H1 (cell line): ENCODE data around the gene LCT. TPM values are rescaled to one million over a fixed set of nuclear protein-coding genes. Genes with fewer than 3 reads are reported as not detected.

ENCODE experiments used
- CTCF ChIA-PET: fragments of 300-600 bp; sonication (Branson Sonifier 250); formaldehyde crosslinking; loops from one replicate; lab custom pipeline; 2021; ENCODE audit not compliant: partially characterized antibody; lab: Charles Lee
- POLR2A ChIA-PET: fragments of 300-600 bp; sonication (Branson Sonifier 250); formaldehyde crosslinking; loops from one replicate; lab custom pipeline; 2021; ENCODE audit warnings: inconsistent platforms; ENCODE audit not compliant: partially characterized antibody; lab: Charles Lee
- DNase-seq, 2 experiments: peaks; one replicate each; pipeline versions ENCODE4 v3.0.0 to v3.0.0-alpha.2; 2010 to 2022; ENCODE audit warnings: low spot score in 2 of 2, low read depth in 1 of 2, mixed read lengths in 1 of 2
- FAIRE-seq: peaks from 2 replicates; lab custom pipeline; 2011; peaks lifted over from hg19 to GRCh38; lab: Jason Lieb, UNC
- H2AFZ ChIP-seq: 2 replicates; pipeline ENCODE4 v1.8.1; 2012; ENCODE audit warnings: low read length, inconsistent platforms
- H2AK5ac ChIP-seq: 2 replicates; pipeline ENCODE4 v1.6.1; 2013; ENCODE audit warnings: low read depth, low read length
- H2BK120ac ChIP-seq: replicated peaks from 2 replicates; pipeline ENCODE3; 2013; ENCODE audit warnings: low read depth, low read length, inconsistent platforms
- H2BK12ac ChIP-seq: 2 replicates; pipeline ENCODE4 v1.6.1; 2013; ENCODE audit warnings: low read depth, low read length
- H2BK15ac ChIP-seq: 2 replicates; pipeline ENCODE4 v1.6.1; 2013; ENCODE audit warnings: low read length
- H2BK20ac ChIP-seq: 2 replicates; pipeline ENCODE4 v1.6.1; 2013; ENCODE audit warnings: low read length
- H2BK5ac ChIP-seq: 2 replicates; pipeline ENCODE4 v1.6.1; 2013; ENCODE audit warnings: low read depth, low read length
- H3K14ac ChIP-seq: 2 replicates; pipeline ENCODE4 v1.6.1; 2013; ENCODE audit warnings: inconsistent platforms; ENCODE audit not compliant: insufficient read length
- H3K18ac ChIP-seq: 2 replicates; pipeline ENCODE4 v1.6.1; 2013; ENCODE audit warnings: low read length; ENCODE audit errors: extremely low read depth
- H3K23ac ChIP-seq: 2 replicates; pipeline ENCODE4 v1.6.1; 2013; ENCODE audit warnings: inconsistent platforms; ENCODE audit not compliant: insufficient read length
- H3K23me2 ChIP-seq: 2 replicates; pipeline ENCODE4 v1.6.1; 2013; ENCODE audit warnings: low read depth, low read length
- H3K27ac ChIP-seq: 2 replicates; pipeline ENCODE4 v1.6.1; 2011; ENCODE audit warnings: low read depth, low read length, inconsistent platforms
- H3K27me3 ChIP-seq, 4 experiments: replicated peaks in 1 of 4; 1 replicate in 1 of 4; 2 replicates in 3 of 4; pipeline versions ENCODE4 v1.6.1 to v1.8.1; 2011 to 2013; ENCODE audit warnings: low read length in 3 of 4, mild to moderate bottlenecking in 3 of 4, inconsistent platforms in 2 of 4, mixed read lengths in 2 of 4, moderate library complexity in 1 of 4; ENCODE audit not compliant: control insufficient read depth in 3 of 4, insufficient read depth in 3 of 4; ENCODE audit errors: extremely low read depth in 1 of 4
- H3K36me3 ChIP-seq, 4 experiments: 2 replicates each; pipeline versions ENCODE4 v1.6.1 to v1.8.1; 2011 to 2013; ENCODE audit warnings: mild to moderate bottlenecking in 4 of 4, low read length in 3 of 4, moderate library complexity in 2 of 4, control low read depth in 1 of 4, inconsistent platforms in 1 of 4; ENCODE audit not compliant: insufficient read depth in 4 of 4, control insufficient read depth in 2 of 4
- H3K4ac ChIP-seq: replicated peaks from 2 replicates; pipeline ENCODE3; 2013; ENCODE audit warnings: low read length, low read depth, mixed read lengths, inconsistent platforms; ENCODE audit not compliant: insufficient read length
- H3K4me1 ChIP-seq, 4 experiments: replicated peaks in 1 of 4; 1 replicate in 1 of 4; 2 replicates in 3 of 4; pipeline versions ENCODE4 v1.6.1 to v1.8.1; 2011 to 2013; ENCODE audit warnings: low read length in 3 of 4, inconsistent platforms in 2 of 4, mixed read lengths in 1 of 4; ENCODE audit not compliant: insufficient read depth in 4 of 4, control insufficient read depth in 3 of 4
- H3K4me2 ChIP-seq, 2 experiments: 2 replicates each; pipeline versions ENCODE4 v1.6.1 to v1.8.1; 2011 to 2013; ENCODE audit warnings: low read depth in 2 of 2, low read length in 2 of 2, control low read depth in 1 of 2, inconsistent platforms in 1 of 2, mild to moderate bottlenecking in 1 of 2; ENCODE audit not compliant: insufficient read depth in 1 of 2
- H3K4me3 ChIP-seq, 4 experiments: fragments of 200-600, 300-600 bp in 1 of 4; sonication (generic), shearing (Covaris generic), sonication (Bioruptor Twin) in 1 of 4; 2 replicates each; pipeline versions ENCODE4 v1.5.1 to v1.8.1; 2011 to 2016; ENCODE audit warnings: low read length in 4 of 4, low read depth in 3 of 4, control low read depth in 2 of 4, inconsistent platforms in 2 of 4, mild to moderate bottlenecking in 2 of 4, mixed read lengths in 1 of 4, moderate library complexity in 1 of 4; ENCODE audit not compliant: insufficient read depth in 2 of 4; ENCODE audit errors: extremely low read depth in 1 of 4
- H3K56ac ChIP-seq: replicated peaks from 2 replicates; pipeline ENCODE3; 2013; ENCODE audit warnings: low read depth, mild to moderate bottlenecking, mixed read lengths, low read length, inconsistent platforms; ENCODE audit not compliant: insufficient read length
- H3K79me1 ChIP-seq: 2 replicates; pipeline ENCODE4 v1.6.1; 2013; ENCODE audit warnings: low read depth, low read length, control low read depth
- H3K79me2 ChIP-seq, 2 experiments: 2 replicates each; pipeline versions ENCODE4 v1.6.1 to v1.8.1; 2012 to 2013; ENCODE audit warnings: low read length in 2 of 2, mild to moderate bottlenecking in 2 of 2, inconsistent platforms in 1 of 2; ENCODE audit not compliant: insufficient read depth in 2 of 2, control insufficient read depth in 1 of 2
- H3K9ac ChIP-seq, 4 experiments: replicated peaks in 1 of 4; 1 replicate in 1 of 4; 2 replicates in 3 of 4; pipeline versions ENCODE4 v1.6.1 to v1.8.1; 2011 to 2013; ENCODE audit warnings: low read depth in 3 of 4, low read length in 3 of 4, control low read depth in 2 of 4, mild to moderate bottlenecking in 2 of 4, moderate library complexity in 2 of 4, inconsistent platforms in 1 of 4; ENCODE audit errors: extremely low read depth in 1 of 4
- H3K9me3 ChIP-seq, 2 experiments: 2 replicates each; pipeline versions ENCODE4 v1.6.1 to v1.8.1; 2012 to 2013; ENCODE audit warnings: mild to moderate bottlenecking in 2 of 2, moderate library complexity in 2 of 2, control low read depth in 1 of 2, inconsistent platforms in 1 of 2, low read depth in 1 of 2, low read length in 1 of 2, mixed read lengths in 1 of 2; ENCODE audit not compliant: insufficient read depth in 2 of 2
- H4K20me1 ChIP-seq, 2 experiments: replicated peaks in 1 of 2; 2 replicates each; pipeline versions ENCODE3 to v1.8.1; 2011 to 2013; ENCODE audit warnings: inconsistent platforms in 2 of 2, low read length in 2 of 2, mild to moderate bottlenecking in 1 of 2; ENCODE audit not compliant: insufficient read depth in 2 of 2, control insufficient read depth in 1 of 2
- H4K5ac ChIP-seq: 2 replicates; pipeline ENCODE4 v1.6.1; 2013; ENCODE audit warnings: low read length, low read depth, mixed read lengths, inconsistent platforms; ENCODE audit not compliant: insufficient read length
- H4K8ac ChIP-seq: 2 replicates; pipeline ENCODE4 v1.8.0; 2013; ENCODE audit warnings: mild to moderate bottlenecking, moderate library complexity, low read length, inconsistent platforms; ENCODE audit not compliant: insufficient read depth; ENCODE audit errors: extremely low read depth
- H4K91ac ChIP-seq: replicated peaks from 2 replicates; pipeline ENCODE3; 2013; ENCODE audit warnings: low read length, mixed read lengths, inconsistent platforms; ENCODE audit not compliant: insufficient read length
- CREB1 ChIP-seq: IDR thresholded peaks from 2 replicates; pipeline ENCODE4 v1.6.1; 2012; ENCODE audit warnings: inconsistent platforms
- FOSL1 ChIP-seq: IDR thresholded peaks from 2 replicates; pipeline ENCODE4 v1.6.1; 2011; ENCODE audit warnings: mild to moderate bottlenecking, low read depth, low read length, moderate library complexity; ENCODE audit not compliant: insufficient read depth
- JUND ChIP-seq: IDR thresholded peaks from 2 replicates; pipeline ENCODE4 v1.6.1; 2011; ENCODE audit warnings: mild to moderate bottlenecking, improper control_type of control experiment, low read length
- PHF8 ChIP-seq: fragments of 200-600 bp; sonication (generic); conservative IDR thresholded peaks from 2 replicates; pipeline ENCODE4 v1.7.1; 2012; ENCODE audit warnings: low read depth, mild to moderate bottlenecking, inconsistent platforms, low read length, moderate library complexity
- POU5F1 ChIP-seq: IDR thresholded peaks from 2 replicates; pipeline ENCODE4 v1.6.1; 2011; ENCODE audit warnings: low read depth, mild to moderate bottlenecking, low read length, moderate library complexity
- SIRT6 ChIP-seq: IDR thresholded peaks from one replicate; pipeline ENCODE4 v1.7.1; 2012; ENCODE audit warnings: low read length, inconsistent platforms
- SP2 ChIP-seq: IDR thresholded peaks from 2 replicates; pipeline ENCODE4 v1.6.1; 2012; ENCODE audit warnings: mild to moderate bottlenecking, low read length, inconsistent platforms
- SP4 ChIP-seq: IDR thresholded peaks from 2 replicates; pipeline ENCODE4 v1.6.1; 2012; ENCODE audit warnings: low read length, inconsistent platforms
- TEAD4 ChIP-seq: IDR thresholded peaks from 2 replicates; pipeline ENCODE4 v1.6.1; 2012; ENCODE audit warnings: low read depth, low read length, inconsistent platforms, mixed read lengths
- WGBS, 2 experiments: shearing (Covaris generic) in 1 of 2; methylation state at CpG; one replicate each; pipeline versions ENCODE4 v1.1.6 to v1.1.7; 2013 to 2015; ENCODE audit warnings: low lambda C conversion rate in 2 of 2, mixed read lengths in 2 of 2, inconsistent platforms in 1 of 2, low coverage in 1 of 2, missing lambda C conversion rate in 1 of 2; ENCODE audit not compliant: insufficient replicate concordance in 2 of 2, insufficient coverage in 1 of 2, insufficient read length in 1 of 2; ENCODE audit errors: extremely low coverage in 1 of 2, missing lambda C conversion rate in 1 of 2; 5-methylcytosine and 5-hydroxymethylcytosine counted together
- polyA plus RNA-seq, 7 experiments: library from polyadenylated mRNA; depleted of rRNA in 3 of 7; stranded (reverse) in 5 of 7; unstranded in 2 of 7; fragments of >200 nt in 5 of 7; fragments of 200-250 nt in 2 of 7; gene quantifications; 1 replicate in 5 of 7; 2 replicates in 1 of 7; 4 replicates in 1 of 7; pipeline versions ENCODE4 v1.2.1 to v1.2.3, GENCODE V29; 2011 to 2013; ENCODE audit warnings: missing spikeins in 2 of 7, mixed read lengths in 2 of 7
- total RNA-seq: library from RNA; stranded (reverse); fragmentation: NEBNext Ultra II Directional; extraction: Animal tissue kit (Norgen Biotek cat#: 25700); gene quantifications from 2 replicates; pipeline ENCODE4 v1.2.1, GENCODE V29; 2021
- TF ChIP-seq, protein P1 (sequence below), 3 experiments: IDR thresholded peaks; 1 replicate in 2 of 3; 2 replicates in 1 of 3; pipeline versions ENCODE4 v1.5.1 to v1.6.1; 2011; ENCODE audit warnings: low read length in 3 of 3, mild to moderate bottlenecking in 3 of 3, inconsistent platforms in 2 of 3, low read depth in 1 of 3, moderate library complexity in 1 of 3; ENCODE audit not compliant: insufficient read depth in 1 of 3; ENCODE audit errors: control extremely low read depth in 1 of 3

Gene LCT
- total and polyA plus RNA-seq, 2 of the 8 experiments (the other 6 are each of a cell fraction or from before 2014, with no cell fraction given), result 0.06 TPM; not detected in 1

DNA sequence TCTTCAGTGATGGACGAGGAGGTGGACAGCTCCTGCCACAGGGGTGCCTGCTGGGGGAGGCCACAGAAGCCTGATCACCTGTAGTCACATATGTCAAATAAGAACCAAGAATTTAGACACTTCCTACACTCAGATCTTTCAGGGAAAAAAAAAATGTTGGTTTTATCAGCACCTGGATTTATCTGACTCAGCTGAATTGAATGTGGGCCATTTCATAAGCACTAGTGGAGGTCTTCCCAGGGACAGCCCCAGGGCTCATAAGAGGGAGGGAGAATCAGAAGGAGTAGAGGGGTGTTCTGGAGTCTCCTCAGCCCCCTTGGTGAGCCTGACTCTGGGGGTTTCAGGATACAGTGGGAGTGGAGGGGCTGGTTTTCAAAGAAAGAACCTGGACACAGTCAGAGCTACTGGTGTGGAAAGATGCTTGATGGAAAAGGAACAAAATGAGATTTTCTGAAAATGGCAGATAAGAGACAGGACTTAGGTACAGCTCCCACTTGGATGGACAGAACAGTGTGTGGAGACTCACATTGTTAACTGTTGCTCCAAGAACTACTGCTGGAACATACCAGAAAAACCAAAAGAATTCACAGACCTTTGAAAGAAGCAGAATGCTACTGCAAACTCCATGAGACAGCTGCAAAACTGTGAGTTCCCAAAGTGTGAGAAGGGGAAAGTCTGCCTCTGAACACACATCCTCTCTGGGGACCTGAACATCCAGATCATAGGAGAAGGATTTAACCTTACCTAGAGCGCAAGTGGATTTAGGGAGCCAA, 45.4 kb downstream of the LCT start:
- Histone ChIP-seq H2AFZ (no peak overlapping the region), H3K9ac (no peak overlapping the region), H3K79me1 (no peaks in the 10 kb centered on the region; the same call in 1 of the 2 replicates), H3K23ac (no peak overlapping the region), H2BK120ac (no peak overlapping the region), H2BK5ac (no peak overlapping the region), H3K14ac (no peak overlapping the region), H3K4me1 (no peaks in the 10 kb centered on the region), H2BK12ac (no peak overlapping the region), H3K4me2 (no peak overlapping the region), H4K8ac (no peak overlapping the region), H4K91ac (no peak overlapping the region), H3K9me3 (no peaks in the 10 kb centered on the region; a peak in 1 of 4 replicates), H3K18ac (no peak overlapping the region), H3K27ac (no peak overlapping the region), H3K23me2 (no peaks in the 10 kb centered on the region), H3K27me3 (no peaks in the 10 kb centered on the region), H4K20me1 (no peaks in the 10 kb centered on the region), H4K5ac (no peak overlapping the region), H3K79me2 (no peaks in the 10 kb centered on the region), H2AK5ac (no peak overlapping the region), H3K36me3 (peaks cover 0 to 6% (median 0%) of the 10 kb centered on the region in 4 experiments; a peak in 1 of 8 replicates), H2BK20ac (no peak overlapping the region), H3K56ac (no peak overlapping the region), H2BK15ac (no peak overlapping the region), H3K4ac (no peak overlapping the region), H3K4me3 (no peak overlapping the region)
- CTCF ChIA-PET, result interaction anchor here (0.8 to 1.8 kb wide), 5 partner anchors 10 to 789 kb away, joined by 3 to 5 read pairs (median 3); partner anchors contain the start of gene LCT
- DNase-seq (no peak), FAIRE-seq (no peak)
- POLR2A ChIA-PET, result interaction anchor here (0.6 to 1.6 kb wide), 5 partner anchors 36 to 563 kb away, joined by 3 to 7 read pairs (median 3); no protein-coding TSS in a partner anchor
- WGBS, 2 experiments, result 96% methylated on average over 2 of the region's 2 CpGs; no CpG with 5 or more reads in 1 of the 2 experiments
- TF ChIP-seq SIRT6 (no peak), SP4 (no peak), CREB1 (no peak), FOSL1 (no peak), SP2 (no peak), PHF8 (no peak), POU5F1 (no peak), TEAD4 (no peak), JUND (no peak)
- TF ChIP-seq, protein P1, sequence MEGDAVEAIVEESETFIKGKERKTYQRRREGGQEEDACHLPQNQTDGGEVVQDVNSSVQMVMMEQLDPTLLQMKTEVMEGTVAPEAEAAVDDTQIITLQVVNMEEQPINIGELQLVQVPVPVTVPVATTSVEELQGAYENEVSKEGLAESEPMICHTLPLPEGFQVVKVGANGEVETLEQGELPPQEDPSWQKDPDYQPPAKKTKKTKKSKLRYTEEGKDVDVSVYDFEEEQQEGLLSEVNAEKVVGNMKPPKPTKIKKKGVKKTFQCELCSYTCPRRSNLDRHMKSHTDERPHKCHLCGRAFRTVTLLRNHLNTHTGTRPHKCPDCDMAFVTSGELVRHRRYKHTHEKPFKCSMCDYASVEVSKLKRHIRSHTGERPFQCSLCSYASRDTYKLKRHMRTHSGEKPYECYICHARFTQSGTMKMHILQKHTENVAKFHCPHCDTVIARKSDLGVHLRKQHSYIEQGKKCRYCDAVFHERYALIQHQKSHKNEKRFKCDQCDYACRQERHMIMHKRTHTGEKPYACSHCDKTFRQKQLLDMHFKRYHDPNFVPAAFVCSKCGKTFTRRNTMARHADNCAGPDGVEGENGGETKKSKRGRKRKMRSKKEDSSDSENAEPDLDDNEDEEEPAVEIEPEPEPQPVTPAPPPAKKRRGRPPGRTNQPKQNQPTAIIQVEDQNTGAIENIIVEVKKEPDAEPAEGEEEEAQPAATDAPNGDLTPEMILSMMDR (IDR thresholded peaks at IDR 0.05; ENCODE audit: control extremely low read depth in 1 of 3, insufficient read depth in 1 of 3, low read depth in 1 of 3, low read length in 3 of 3), result no peak
